Measurements from ENCODE around the gene GDPD3. TPM values are rescaled to one million over a fixed set of nuclear protein-coding genes. Genes with fewer than 3 reads are reported as not detected.

The GDPD3 gene
- total and polyA plus RNA-seq, 4 experiments from 2014 or later = 0.25 to 37.2 (median 31.5) TPM; not detected in 1

DNA sequence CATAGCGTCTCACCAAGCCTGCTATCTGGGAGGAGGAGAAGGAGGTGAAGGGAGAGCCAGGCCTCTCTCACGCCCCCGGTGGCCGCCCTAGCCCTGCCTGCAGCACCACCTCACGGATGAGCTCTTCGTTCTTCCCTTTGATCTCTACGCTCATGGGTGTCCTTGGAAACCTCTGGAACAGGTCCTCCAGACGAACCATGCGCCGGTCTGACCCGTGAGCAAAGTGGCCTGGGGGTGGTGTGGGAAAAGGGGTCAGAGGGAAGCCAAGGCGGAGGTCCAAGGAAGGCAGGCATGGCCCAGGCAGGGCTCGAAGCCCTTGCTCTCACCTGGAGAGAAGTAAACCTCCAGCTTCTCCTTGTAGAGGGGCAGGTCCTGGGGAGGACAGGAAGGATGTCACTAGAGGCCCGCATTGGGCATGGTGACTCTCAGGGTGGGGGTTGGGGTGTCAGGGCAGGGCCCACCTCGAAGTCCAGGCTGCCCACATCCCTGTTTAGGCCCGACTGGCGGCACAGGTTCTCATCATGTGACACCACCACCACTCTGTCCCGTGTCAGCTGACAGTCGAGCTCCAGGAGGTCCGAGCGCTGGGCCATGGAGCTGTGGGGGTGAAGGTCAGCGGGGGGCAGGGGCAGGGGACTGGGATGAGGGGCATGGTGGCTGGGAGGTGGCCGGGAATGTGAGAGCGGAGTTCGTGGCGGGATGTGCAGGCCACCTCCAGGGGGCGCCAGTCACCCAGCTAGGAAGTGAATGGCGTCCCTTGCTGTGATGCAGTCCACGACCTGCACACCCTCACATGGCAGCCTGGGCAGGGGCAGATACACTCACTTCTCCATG lies 923 bp downstream of the GDPD3 start:
- peaks cover 11 to 25% (median 17%) of the 10 kb centered on the region in 4 donors for H3K4me1 Mint-ChIP-seq
- Histone ChIP-seq H3K36me3 (ENCODE audit: insufficient read depth, low read length) (peaks cover 22% of the 10 kb centered on the region), H3K27me3 (ENCODE audit: insufficient read depth, low read length) (no peaks in the 10 kb centered on the region), H3K4me1 (ENCODE audit: insufficient read depth, low read length) (peaks cover 27% of the 10 kb centered on the region), H3K4me3 (ENCODE audit: low read length in 2 of 2) (no peak overlapping the region), H3K9me3 (ENCODE audit: control insufficient read depth in 1 of 2, low read length in 2 of 2) (no peaks in the 10 kb centered on the region), H3K27ac (ENCODE audit: low read depth, low read length) (no peak overlapping the region)
- H3K36me3 Mint-ChIP-seq = peaks cover 9 to 19% of the 10 kb centered on the region in 2 donors
- ChIA-PET CTCF (ENCODE audit: partially characterized antibody) (interaction anchor here (0.6 to 2.3 kb wide), 13 partner anchors 12 to 548 kb away, joined by 3 to 11 read pairs (median 4); partner anchors contain the start of gene TBX6), POLR2A (ENCODE audit: partially characterized antibody) (interaction anchor here (1.0 to 9.9 kb wide), 6 partner anchors 9 to 296 kb away, joined by 3 to 120 read pairs (median 14); partner anchors contain the start of genes CORO1A, TBX6 and YPEL3)
- H3K4me3 Mint-ChIP-seq = peak overlapping the region in 1 of 8 donors; percentile 10
- no peaks in the 10 kb centered on the region for H3K27me3 Mint-ChIP-seq
- intact Hi-C loops (cut with micrococcal nuclease) = no loop called here
- peak overlapping the region in 2 of 7 donors; percentile 35 to 66 for H3K27ac Mint-ChIP-seq
- DNase-seq = peak in 2 of 5 donors; percentile 35 to 45
- no peaks in the 10 kb centered on the region for H3K9me3 Mint-ChIP-seq

DNA sequence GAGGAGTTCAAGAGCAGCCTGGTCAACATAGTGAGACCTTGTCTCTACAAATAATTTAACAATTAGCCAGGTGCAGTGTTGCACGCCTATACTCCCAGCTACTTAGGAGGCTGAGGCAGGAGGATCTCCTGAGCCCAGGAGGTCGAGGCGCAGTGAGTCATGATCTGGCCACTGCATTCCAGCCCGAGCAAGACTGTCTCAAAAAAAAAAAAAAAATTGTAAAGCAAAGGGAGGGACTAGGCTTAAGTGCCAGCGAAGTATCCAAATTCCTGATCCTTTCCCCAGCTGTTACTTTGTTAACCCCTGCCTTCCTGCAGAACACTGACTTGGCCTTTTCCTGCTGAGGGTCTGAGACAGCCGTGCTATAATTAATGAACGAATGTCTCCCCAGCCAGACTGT lies 2.7 kb downstream of the GDPD3 start:
- intact Hi-C loops (cut with micrococcal nuclease) = no loop called here
- ChIA-PET CTCF (ENCODE audit: partially characterized antibody) (interaction anchor here (0.6 to 2.3 kb wide), 5 partner anchors 19 to 444 kb away, joined by 3 to 7 read pairs (median 3); partner anchors contain the start of gene TBX6), POLR2A (ENCODE audit: partially characterized antibody) (interaction anchor here (4.5 to 9.9 kb wide), 2 partner anchors 18 to 74 kb away, joined by 23 to 120 read pairs; partner anchors contain the start of genes CORO1A and TBX6)
- Mint-ChIP-seq H3K36me3 (peaks cover 15 to 19% of the 10 kb centered on the region in 2 donors), H3K27me3 (no peaks in the 10 kb centered on the region), H3K27ac (peak overlapping the region in 1 of 7 donors; percentile 85), H3K9me3 (no peaks in the 10 kb centered on the region), H3K4me1 (peaks cover 11 to 24% (median 17%) of the 10 kb centered on the region in 4 donors), H3K4me3 (no peak overlapping the region)
- H3K36me3 ChIP-seq (ENCODE audit: insufficient read depth, low read length) = peaks cover 11% of the 10 kb centered on the region
- no peak overlapping the region for H3K27ac ChIP-seq (ENCODE audit: low read depth, low read length)
- no peaks in the 10 kb centered on the region for H3K9me3 ChIP-seq (ENCODE audit: control insufficient read depth in 1 of 2, low read length in 2 of 2)
- DNase-seq = no peak
- H3K27me3 ChIP-seq (ENCODE audit: insufficient read depth, low read length) = no peaks in the 10 kb centered on the region
- H3K4me1 ChIP-seq (ENCODE audit: insufficient read depth, low read length) = peaks cover 27% of the 10 kb centered on the region
- H3K4me3 ChIP-seq (ENCODE audit: low read length in 2 of 2) = no peak overlapping the region

DNA sequence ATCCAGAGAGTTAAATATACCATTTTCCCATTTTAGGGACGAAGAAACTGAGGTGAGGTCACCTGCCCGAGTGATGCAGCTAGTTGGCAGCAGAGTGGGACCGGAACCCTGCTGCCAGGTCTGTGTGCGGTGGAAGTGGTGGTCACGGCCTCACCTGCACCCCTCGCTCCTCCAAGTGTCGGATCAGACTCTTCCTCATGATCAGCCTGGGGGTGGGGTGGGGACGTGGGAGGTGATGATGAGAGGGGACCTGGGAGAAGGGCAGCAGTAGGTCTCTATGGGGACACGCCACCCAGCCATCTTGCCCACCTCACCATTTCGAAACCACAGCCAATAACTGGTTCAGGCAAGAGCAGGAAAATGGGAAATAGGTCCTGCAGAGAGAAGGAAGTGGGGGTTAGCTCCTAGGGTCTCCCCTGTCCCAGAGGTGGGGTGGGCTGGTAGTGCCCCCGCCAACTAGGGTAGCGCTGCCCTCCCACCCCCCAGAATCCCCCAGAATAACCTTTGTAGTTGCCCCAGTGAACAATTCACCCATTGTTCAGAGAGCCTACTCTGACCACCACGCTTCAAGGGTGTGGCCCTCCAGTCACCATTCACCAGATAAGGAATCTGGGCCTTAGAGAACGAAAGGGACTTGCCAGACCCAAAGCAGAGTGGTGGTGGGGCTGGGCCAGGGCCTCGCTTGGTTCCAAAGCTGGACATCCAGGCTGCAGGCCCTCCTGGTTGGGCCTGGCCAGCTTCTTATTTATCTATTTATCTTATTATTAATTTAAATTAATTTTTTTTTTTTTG lies 5.1 kb downstream of the GDPD3 start:
- Histone ChIP-seq H3K27ac (ENCODE audit: low read depth, low read length) (no peak overlapping the region), H3K4me3 (ENCODE audit: low read length in 2 of 2) (no peak overlapping the region), H3K4me1 (ENCODE audit: insufficient read depth, low read length) (peaks cover 5% of the 10 kb centered on the region), H3K9me3 (ENCODE audit: control insufficient read depth in 1 of 2, low read length in 2 of 2) (no peaks in the 10 kb centered on the region), H3K36me3 (ENCODE audit: insufficient read depth, low read length) (peaks cover 11% of the 10 kb centered on the region), H3K27me3 (ENCODE audit: insufficient read depth, low read length) (no peaks in the 10 kb centered on the region)
- ChIA-PET POLR2A (ENCODE audit: partially characterized antibody) (no interaction called here), CTCF (ENCODE audit: partially characterized antibody) (no interaction called here)
- Mint-ChIP-seq H3K27me3 (no peaks in the 10 kb centered on the region), H3K36me3 (peaks cover 22 to 28% of the 10 kb centered on the region in 2 donors), H3K4me3 (no peak overlapping the region), H3K9me3 (no peaks in the 10 kb centered on the region), H3K4me1 (peaks cover 5 to 8% (median 5%) of the 10 kb centered on the region in 4 donors), H3K27ac (no peak overlapping the region)
- no peak for DNase-seq
- intact Hi-C loops (cut with micrococcal nuclease) = no loop called here

DNA sequence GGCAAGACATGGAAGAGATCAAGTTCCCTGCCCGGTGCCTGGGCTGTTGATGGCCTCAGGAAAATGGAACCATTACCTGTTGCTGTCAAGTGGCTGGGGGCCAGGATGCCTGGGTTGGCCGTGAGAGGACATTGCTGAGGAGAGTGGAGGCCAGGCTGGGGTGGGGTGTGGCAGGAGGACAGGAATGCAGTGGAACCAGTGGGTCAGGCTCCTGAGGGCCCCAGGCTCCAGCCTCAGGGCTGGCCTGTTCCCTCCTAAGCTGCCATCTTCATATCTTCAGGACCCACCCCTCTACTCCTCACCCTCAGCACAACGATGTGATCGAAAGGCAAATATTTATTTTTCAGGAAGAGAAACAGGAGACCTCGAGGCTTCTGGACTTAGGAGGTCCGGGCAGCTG lies 8.8 kb downstream of the GDPD3 start:
- Histone ChIP-seq H3K27ac (ENCODE audit: low read depth, low read length) (no peak overlapping the region), H3K4me1 (ENCODE audit: insufficient read depth, low read length) (no peaks in the 10 kb centered on the region), H3K4me3 (ENCODE audit: low read length in 2 of 2) (no peak overlapping the region), H3K27me3 (ENCODE audit: insufficient read depth, low read length) (no peaks in the 10 kb centered on the region), H3K9me3 (ENCODE audit: control insufficient read depth in 1 of 2, low read length in 2 of 2) (no peaks in the 10 kb centered on the region), H3K36me3 (ENCODE audit: insufficient read depth, low read length) (peaks cover 5% of the 10 kb centered on the region)
- H3K36me3 Mint-ChIP-seq = peaks cover 16 to 28% of the 10 kb centered on the region in 2 donors
- H3K4me3 Mint-ChIP-seq = no peak overlapping the region
- no peaks in the 10 kb centered on the region for H3K27me3 Mint-ChIP-seq
- DNase-seq = no peak
- CTCF ChIA-PET (ENCODE audit: partially characterized antibody) = interaction anchor here (1.1 to 3.0 kb wide), 2 partner anchors 11 to 12 kb away, joined by 3 to 20 read pairs; partner anchors contain the start of gene TBX6
- peaks cover 0 to 2% (median under 1%) of the 10 kb centered on the region in 8 donors for H3K9me3 Mint-ChIP-seq
- POLR2A ChIA-PET (ENCODE audit: partially characterized antibody) = interaction anchor here (4.2 kb wide), 1 partner anchor 13 kb away, joined by 23 read pairs; the partner anchor contains the start of gene TBX6
- H3K4me1 Mint-ChIP-seq = peaks cover 0 to 1% (median 0%) of the 10 kb centered on the region in 4 donors
- intact Hi-C loops (cut with micrococcal nuclease) = no loop called here
- peak overlapping the region in 1 of 7 donors; percentile 60 for H3K27ac Mint-ChIP-seq

DNA sequence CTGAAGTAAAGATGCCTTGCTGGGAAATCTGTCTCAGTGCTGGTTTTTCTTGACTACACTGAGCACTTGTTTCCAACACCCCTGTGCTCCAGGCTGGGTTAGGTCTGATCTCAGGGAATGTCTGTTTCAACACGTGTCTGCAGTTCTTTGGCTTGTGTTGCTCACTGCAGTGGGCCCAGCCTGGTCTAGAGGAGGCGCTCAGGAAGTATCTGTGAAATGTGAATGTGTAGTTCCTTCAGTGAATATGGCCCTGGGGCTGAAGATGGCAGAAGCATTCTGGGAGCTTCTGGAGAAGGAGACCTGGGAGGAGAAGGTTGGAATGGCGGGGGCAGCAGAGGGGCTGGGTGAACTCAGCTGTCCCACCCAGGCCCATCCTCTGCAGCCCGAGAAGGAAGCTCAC lies 9.2 kb downstream of the GDPD3 start:
- ChIA-PET POLR2A (ENCODE audit: partially characterized antibody) (interaction anchor here (1.2 to 4.2 kb wide), 2 partner anchors 12 to 39 kb away, joined by 3 to 23 read pairs; partner anchors contain the start of genes ALDOA and TBX6), CTCF (ENCODE audit: partially characterized antibody) (interaction anchor here (0.6 to 3.0 kb wide), 3 partner anchors 12 to 15 kb away, joined by 3 to 20 read pairs (median 4); partner anchors contain the start of gene TBX6)
- H3K4me3 ChIP-seq (ENCODE audit: low read length in 2 of 2) = no peak overlapping the region
- H3K27me3 ChIP-seq (ENCODE audit: insufficient read depth, low read length) = no peaks in the 10 kb centered on the region
- no peak overlapping the region for H3K27ac ChIP-seq (ENCODE audit: low read depth, low read length)
- H3K36me3 Mint-ChIP-seq = peaks cover 17 to 28% of the 10 kb centered on the region in 2 donors
- H3K36me3 ChIP-seq (ENCODE audit: insufficient read depth, low read length) = peaks cover 5% of the 10 kb centered on the region
- no peaks in the 10 kb centered on the region for H3K27me3 Mint-ChIP-seq
- intact Hi-C loops (cut with micrococcal nuclease) = no loop called here
- H3K4me1 ChIP-seq (ENCODE audit: insufficient read depth, low read length) = no peaks in the 10 kb centered on the region
- no peak overlapping the region for H3K4me3 Mint-ChIP-seq
- DNase-seq = no peak
- H3K9me3 ChIP-seq (ENCODE audit: control insufficient read depth in 1 of 2, low read length in 2 of 2) = no peaks in the 10 kb centered on the region
- H3K4me1 Mint-ChIP-seq = peaks cover 0 to 1% (median 0%) of the 10 kb centered on the region in 4 donors
- H3K27ac Mint-ChIP-seq = peak overlapping the region in 4 of 7 donors; percentile 10 to 63 (median 40)
- peaks cover 0 to 4% (median 1%) of the 10 kb centered on the region in 8 donors for H3K9me3 Mint-ChIP-seq

DNA sequence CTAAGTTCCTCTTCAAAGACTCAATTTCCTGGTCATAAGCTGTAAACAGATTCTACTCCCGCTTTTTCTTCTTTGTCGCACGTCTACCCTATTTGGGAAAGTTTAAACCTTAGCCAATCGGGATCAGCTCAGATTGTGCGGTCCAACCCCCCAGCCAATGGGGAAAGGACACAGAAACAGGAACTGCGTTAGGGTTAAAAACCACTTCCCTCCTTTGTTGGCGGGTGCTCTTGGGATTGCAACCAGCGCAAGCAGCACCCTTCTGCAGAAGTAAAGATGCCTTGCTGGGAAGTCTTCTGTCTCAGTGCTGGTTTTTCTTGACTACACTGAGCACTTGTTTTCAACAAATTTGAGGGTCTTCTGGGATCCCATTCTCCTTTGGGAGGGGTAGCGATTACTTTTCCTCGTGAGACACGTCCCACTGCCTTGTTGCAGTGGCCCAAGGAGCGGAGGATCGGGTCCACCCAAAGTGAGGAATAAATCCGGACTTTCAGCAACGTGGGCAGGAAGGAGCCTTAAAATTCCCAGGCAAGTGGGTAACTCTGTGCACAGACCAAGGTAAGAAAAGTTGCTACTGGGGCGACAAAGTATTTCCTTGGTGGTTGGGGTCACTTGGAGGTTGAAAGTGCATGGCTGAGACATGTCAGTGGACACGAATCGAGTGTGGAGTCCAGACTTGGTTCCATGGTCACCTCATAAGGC lies 16.3 kb downstream of the GDPD3 start:
- Mint-ChIP-seq H3K4me1 (peaks cover 20 to 40% (median 30%) of the 10 kb centered on the region in 4 donors), H3K4me3 (peak overlapping the region; percentile 57 to 89 (median 79)), H3K9me3 (peaks cover 0 to 31% (median 25%) of the 10 kb centered on the region in 8 donors), H3K27me3 (no peaks in the 10 kb centered on the region), H3K27ac (peak overlapping the region; percentile 90 to 97 (median 93)), H3K36me3 (peaks cover 35 to 43% of the 10 kb centered on the region in 2 donors)
- ChIA-PET POLR2A (ENCODE audit: partially characterized antibody) (interaction anchor here (1.0 to 13.6 kb wide), 8 partner anchors 17 to 333 kb away, joined by 3 to 404 read pairs (median 6); partner anchors contain the start of genes ALDOA, CORO1A, DCTPP1 and GDPD3), CTCF (ENCODE audit: partially characterized antibody) (no interaction called here)
- Histone ChIP-seq H3K27ac (ENCODE audit: low read depth, low read length) (peak overlapping the region; percentile 63), H3K4me3 (ENCODE audit: low read length in 2 of 2) (peak overlapping the region in 1 of 2 donors; percentile 59), H3K36me3 (ENCODE audit: insufficient read depth, low read length) (peaks cover 13% of the 10 kb centered on the region), H3K27me3 (ENCODE audit: insufficient read depth, low read length) (no peaks in the 10 kb centered on the region), H3K9me3 (ENCODE audit: control insufficient read depth in 1 of 2, low read length in 2 of 2) (peaks cover 16 to 20% of the 10 kb centered on the region in 2 donors), H3K4me1 (ENCODE audit: insufficient read depth, low read length) (peaks cover 39% of the 10 kb centered on the region)
- DNase-seq = peak in 3 of 5 donors; percentile 31 to 40 (median 35)
- intact Hi-C loops (cut with micrococcal nuclease) = loop anchor here (1.0 to 2.0 kb wide), 2 partner anchors 26 to 32 kb away; partner anchors contain the start of genes ALDOA and MAPK3
